Measurements from ENCODE around the gene THEM5.

Gene THEM5

GRCh38 chr1:151828921-151829320, 24.6 kb downstream of the THEM5 start:
- Histone ChIP-seq H3K27me3 (ENCODE audit: control insufficient read depth, insufficient read depth, low read length) (peaks cover 42% of the 10 kb centered on the region), H3K9me3 (replicated peaks; ENCODE audit: low read length) (no peaks in the 10 kb centered on the region), H3K4me3 (ENCODE audit: low read length) (no peak overlapping the region), H3K4me1 (ENCODE audit: control insufficient read depth, insufficient read depth, low read length) (peaks cover 4% of the 10 kb centered on the region), H3K9ac (ENCODE audit: low read depth, low read length) (no peak overlapping the region), H3K4me2 (ENCODE audit: low read length) (no peak overlapping the region), H3K36me3 (ENCODE audit: insufficient read depth, low read length) (no peaks in the 10 kb centered on the region)

GRCh38 chr1:151827853-151828252, 25.7 kb downstream of the THEM5 start:
- Histone ChIP-seq H3K4me3 (ENCODE audit: low read length) (no peak overlapping the region), H3K4me1 (ENCODE audit: control insufficient read depth, insufficient read depth, low read length) (peaks cover 4% of the 10 kb centered on the region), H3K4me2 (ENCODE audit: low read length) (no peak overlapping the region), H3K27me3 (ENCODE audit: control insufficient read depth, insufficient read depth, low read length) (peaks cover 53% of the 10 kb centered on the region), H3K36me3 (ENCODE audit: insufficient read depth, low read length) (no peaks in the 10 kb centered on the region), H3K9me3 (replicated peaks; ENCODE audit: low read length) (no peaks in the 10 kb centered on the region), H3K9ac (ENCODE audit: low read depth, low read length) (no peak overlapping the region)

- Histone ChIP-seq H3K27me3 (ENCODE audit: control insufficient read depth, insufficient read depth, low read length) (peaks cover 65% of the 10 kb centered on the region), H3K4me3 (ENCODE audit: low read length) (no peak overlapping the region), H3K4me1 (ENCODE audit: control insufficient read depth, insufficient read depth, low read length) (peaks cover 4% of the 10 kb centered on the region), H3K4me2 (ENCODE audit: low read length) (no peak overlapping the region), H3K9me3 (replicated peaks; ENCODE audit: low read length) (no peaks in the 10 kb centered on the region), H3K36me3 (ENCODE audit: insufficient read depth, low read length) (no peaks in the 10 kb centered on the region), H3K9ac (ENCODE audit: low read depth, low read length) (no peak overlapping the region)
Observed at GRCh38 chr1:151825751-151826660, 27.5 kb downstream of the THEM5 start.

- Histone ChIP-seq H3K27me3 (ENCODE audit: control insufficient read depth, insufficient read depth, low read length) (peaks cover 68% of the 10 kb centered on the region), H3K36me3 (ENCODE audit: insufficient read depth, low read length) (no peaks in the 10 kb centered on the region), H3K4me1 (ENCODE audit: control insufficient read depth, insufficient read depth, low read length) (peaks cover 4% of the 10 kb centered on the region), H3K9ac (ENCODE audit: low read depth, low read length) (no peak overlapping the region), H3K4me3 (ENCODE audit: low read length) (no peak overlapping the region), H3K9me3 (replicated peaks; ENCODE audit: low read length) (no peaks in the 10 kb centered on the region), H3K4me2 (ENCODE audit: low read length) (no peak overlapping the region)
Observed at GRCh38 chr1:151825204-151825603, 28.3 kb downstream of the THEM5 start.

GRCh38 chr1:151823175-151823574, 30.3 kb downstream of the THEM5 start:
- no peaks in the 10 kb centered on the region for H3K9me3 ChIP-seq (replicated peaks; ENCODE audit: low read length)
- no peaks in the 10 kb centered on the region for H3K4me1 ChIP-seq (ENCODE audit: control insufficient read depth, insufficient read depth, low read length)
- H3K4me2 ChIP-seq (ENCODE audit: low read length), result no peak overlapping the region
- no peak overlapping the region for H3K9ac ChIP-seq (ENCODE audit: low read depth, low read length)
- no peak overlapping the region for H3K4me3 ChIP-seq (ENCODE audit: low read length)
- H3K27me3 ChIP-seq (ENCODE audit: control insufficient read depth, insufficient read depth, low read length), result peaks cover 60% of the 10 kb centered on the region
- H3K36me3 ChIP-seq (ENCODE audit: insufficient read depth, low read length), result no peaks in the 10 kb centered on the region

- Histone ChIP-seq H3K4me1 (ENCODE audit: control insufficient read depth, insufficient read depth, low read length) (no peaks in the 10 kb centered on the region), H3K4me3 (ENCODE audit: low read length) (no peak overlapping the region), H3K9ac (ENCODE audit: low read depth, low read length) (no peak overlapping the region)
Observed at GRCh38 chr1:151822404-151822803, 31.1 kb downstream of the THEM5 start.

GRCh38 chr1:151820940-151821339, 32.6 kb downstream of the THEM5 start:
- Histone ChIP-seq H3K36me3 (ENCODE audit: insufficient read depth, low read length) (no peaks in the 10 kb centered on the region), H3K4me3 (ENCODE audit: low read length) (no peak overlapping the region), H3K9ac (ENCODE audit: low read depth, low read length) (no peak overlapping the region), H3K27me3 (ENCODE audit: control insufficient read depth, insufficient read depth, low read length) (peaks cover 68% of the 10 kb centered on the region), H3K9me3 (replicated peaks; ENCODE audit: low read length) (no peaks in the 10 kb centered on the region), H3K4me1 (ENCODE audit: control insufficient read depth, insufficient read depth, low read length) (no peaks in the 10 kb centered on the region), H3K4me2 (ENCODE audit: low read length) (no peak overlapping the region)

More at GRCh38 chr1:151822404-151822803, 31.1 kb downstream of the THEM5 start:
- H3K27me3 ChIP-seq (ENCODE audit: control insufficient read depth, insufficient read depth, low read length), result peaks cover 64% of the 10 kb centered on the region
- H3K9me3 ChIP-seq (replicated peaks; ENCODE audit: low read length), result no peaks in the 10 kb centered on the region
- no peaks in the 10 kb centered on the region for H3K36me3 ChIP-seq (ENCODE audit: insufficient read depth, low read length)
- no peak overlapping the region for H3K4me2 ChIP-seq (ENCODE audit: low read length)

GRCh38 chr1:151819976-151820623, 33.4 kb downstream of the THEM5 start:
- peaks cover 66% of the 10 kb centered on the region for H3K27me3 ChIP-seq (ENCODE audit: control insufficient read depth, insufficient read depth, low read length)
- H3K9ac ChIP-seq (ENCODE audit: low read depth, low read length), result no peak overlapping the region
- no peak overlapping the region for H3K4me2 ChIP-seq (ENCODE audit: low read length)

GRCh38 chr1:151819227-151819835, 34.2 kb downstream of the THEM5 start:
- Histone ChIP-seq H3K4me1 (ENCODE audit: control insufficient read depth, insufficient read depth, low read length) (no peaks in the 10 kb centered on the region), H3K4me3 (ENCODE audit: low read length) (no peak overlapping the region), H3K9ac (ENCODE audit: low read depth, low read length) (no peak overlapping the region), H3K27me3 (ENCODE audit: control insufficient read depth, insufficient read depth, low read length) (peaks cover 64% of the 10 kb centered on the region), H3K9me3 (replicated peaks; ENCODE audit: low read length) (no peaks in the 10 kb centered on the region), H3K4me2 (ENCODE audit: low read length) (no peak overlapping the region), H3K36me3 (ENCODE audit: insufficient read depth, low read length) (no peaks in the 10 kb centered on the region)

More at GRCh38 chr1:151819976-151820623, 33.4 kb downstream of the THEM5 start:
- H3K9me3 ChIP-seq (replicated peaks; ENCODE audit: low read length), result no peaks in the 10 kb centered on the region
- no peaks in the 10 kb centered on the region for H3K36me3 ChIP-seq (ENCODE audit: insufficient read depth, low read length)
- no peaks in the 10 kb centered on the region for H3K4me1 ChIP-seq (ENCODE audit: control insufficient read depth, insufficient read depth, low read length)
- no peak overlapping the region for H3K4me3 ChIP-seq (ENCODE audit: low read length)

- Histone ChIP-seq H3K4me1 (ENCODE audit: control insufficient read depth, insufficient read depth, low read length) (no peaks in the 10 kb centered on the region), H3K36me3 (ENCODE audit: insufficient read depth, low read length) (no peaks in the 10 kb centered on the region), H3K4me3 (ENCODE audit: low read length) (no peak overlapping the region), H3K27me3 (ENCODE audit: control insufficient read depth, insufficient read depth, low read length) (peaks cover 61% of the 10 kb centered on the region), H3K4me2 (ENCODE audit: low read length) (no peak overlapping the region), H3K9ac (ENCODE audit: low read depth, low read length) (no peak overlapping the region), H3K9me3 (replicated peaks; ENCODE audit: low read length) (no peaks in the 10 kb centered on the region)
Observed at GRCh38 chr1:151817353-151817730, 36.2 kb downstream of the THEM5 start.

GRCh38 chr1:151816548-151817352, 36.8 kb downstream of the THEM5 start:
- H3K4me3 ChIP-seq (ENCODE audit: low read length), result no peak overlapping the region
- no peaks in the 10 kb centered on the region for H3K9me3 ChIP-seq (replicated peaks; ENCODE audit: low read length)
- H3K9ac ChIP-seq (ENCODE audit: low read depth, low read length), result no peak overlapping the region
- no peak overlapping the region for H3K4me2 ChIP-seq (ENCODE audit: low read length)
- no peaks in the 10 kb centered on the region for H3K36me3 ChIP-seq (ENCODE audit: insufficient read depth, low read length)
- no peaks in the 10 kb centered on the region for H3K4me1 ChIP-seq (ENCODE audit: control insufficient read depth, insufficient read depth, low read length)
- peaks cover 60% of the 10 kb centered on the region for H3K27me3 ChIP-seq (ENCODE audit: control insufficient read depth, insufficient read depth, low read length)
